ENCODE measurements around the gene CD164L2. TPM values are rescaled to one million over a fixed set of nuclear protein-coding genes. Genes with fewer than 3 reads are reported as not detected.

The CD164L2 gene
- total and polyA plus RNA-seq, 8 donors, result 0.19 to 0.76 (median 0.57) TPM; not detected in 2

GRCh38 chr1:27413004-27413403 is 29.9 kb upstream of the CD164L2 start:
- intact Hi-C loops (cut with DNase I), result loop anchor here in 1 of 3 donors (5.0 kb wide), 1 partner anchor 194 kb away; no protein-coding TSS in a partner anchor
- Histone ChIP-seq H3K27me3 (no peaks in the 10 kb centered on the region), H3K36me3 (peaks cover 0 to 71% (median 14%) of the 10 kb centered on the region in 3 donors), H3K4me1 (peaks cover 0 to 5% (median 0%) of the 10 kb centered on the region in 3 donors), H3K4me3 (no peak overlapping the region), H3K27ac (no peak overlapping the region), H3K9me3 (no peaks in the 10 kb centered on the region)
- WGBS, 2 donors, result 51 to 57% methylated on average over 4 of the region's 4 CpGs
- FAIRE-seq, result no peak
- peak in 1 of 4 donors; percentile 8 for ATAC-seq
- DNase-seq, result no peak
- TF ChIP-seq CTCF (IDR thresholded peaks at IDR 0.05), result no peak

GRCh38 chr1:27412502-27412901 is 29.4 kb upstream of the CD164L2 start:
- FAIRE-seq (no peak), DNase-seq (no peak), ATAC-seq (no peak)
- Histone ChIP-seq H3K36me3 (peaks cover 0 to 71% (median 14%) of the 10 kb centered on the region in 3 donors), H3K9me3 (no peaks in the 10 kb centered on the region), H3K4me1 (peaks cover 0 to 5% (median 0%) of the 10 kb centered on the region in 3 donors), H3K27ac (no peak overlapping the region), H3K27me3 (no peaks in the 10 kb centered on the region), H3K4me3 (no peak overlapping the region)
- intact Hi-C loops (cut with DNase I), result loop anchor here in 1 of 3 donors (5.0 kb wide), 1 partner anchor 195 kb away; no protein-coding TSS in a partner anchor
- 90 to 94% methylated on average over 4 of the region's 4 CpGs for WGBS, 2 donors
- no peak for TF ChIP-seq CTCF (IDR thresholded peaks at IDR 0.05)

GRCh38 chr1:27410709-27411108 is 27.6 kb upstream of the CD164L2 start:
- 83 to 87% methylated on average over 2 of the region's 2 CpGs for WGBS, 2 donors
- FAIRE-seq, result no peak
- no peak overlapping the region for H3K27ac ChIP-seq
- no peak overlapping the region for H3K4me3 ChIP-seq
- intact Hi-C loops (cut with DNase I), result loop anchor here in 1 of 3 donors (5.0 kb wide), 1 partner anchor 197 kb away; no protein-coding TSS in a partner anchor
- no peak for TF ChIP-seq CTCF (IDR thresholded peaks at IDR 0.05)
- no peaks in the 10 kb centered on the region for H3K9me3 ChIP-seq
- peaks cover 0 to 77% (median 14%) of the 10 kb centered on the region in 3 donors for H3K36me3 ChIP-seq
- no peaks in the 10 kb centered on the region for H3K27me3 ChIP-seq
- ATAC-seq, result no peak
- DNase-seq, result no peak
- peaks cover 0 to 5% (median 0%) of the 10 kb centered on the region in 3 donors for H3K4me1 ChIP-seq

GRCh38 chr1:27409669-27410068 is 26.5 kb upstream of the CD164L2 start:
- 91 to 93% methylated on average over 11 of the region's 11 CpGs for WGBS, 2 donors
- DNase-seq, result no peak
- intact Hi-C loops (cut with DNase I), result loop anchor here in 1 of 3 donors (5.0 kb wide), 1 partner anchor 198 kb away; no protein-coding TSS in a partner anchor

More at GRCh38 chr1:27409669-27410068, 26.5 kb upstream of the CD164L2 start:
- TF ChIP-seq CTCF (IDR thresholded peaks at IDR 0.05), result no peak
- H3K4me3 ChIP-seq, result no peak overlapping the region
- peaks cover 0 to 69% (median 9%) of the 10 kb centered on the region in 3 donors for H3K36me3 ChIP-seq
- H3K4me1 ChIP-seq, result no peaks in the 10 kb centered on the region
- no peaks in the 10 kb centered on the region for H3K9me3 ChIP-seq
- no peaks in the 10 kb centered on the region for H3K27me3 ChIP-seq
- ATAC-seq, result no peak
- H3K27ac ChIP-seq, result no peak overlapping the region
- FAIRE-seq, result no peak
